ENCODE measurements around the gene C4orf54. TPM values are rescaled to one million over a fixed set of nuclear protein-coding genes. Genes with fewer than 3 reads are reported as not detected.

C4orf54 gene
- total RNA-seq, 1 experiment from 2014 or later = 0.04 TPM

DNA sequence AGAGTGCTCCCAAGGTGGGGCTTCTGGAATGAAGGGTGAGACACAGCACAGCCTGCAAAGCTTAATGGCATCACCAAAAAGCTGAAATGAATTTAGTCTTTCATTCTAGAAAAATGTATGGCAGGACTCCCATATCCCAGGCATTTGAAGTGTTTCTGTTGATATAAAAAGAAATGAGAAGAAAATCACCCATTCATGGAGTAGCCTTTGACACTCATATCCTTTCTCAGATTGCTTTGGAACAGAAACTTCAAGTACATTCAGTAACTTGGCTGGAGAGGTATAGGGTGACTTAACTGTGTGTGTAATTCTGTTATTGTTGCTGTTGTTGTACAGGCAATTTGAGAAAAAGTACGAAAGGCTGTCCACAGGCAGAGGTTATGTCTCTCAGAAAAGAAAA, 35.3 kb downstream of the C4orf54 start:
- no peak for TF ChIP-seq EZH2 (IDR thresholded peaks at IDR 0.05; ENCODE audit: low read length, unreplicated experiment)
- TF ChIP-seq, protein P1, sequence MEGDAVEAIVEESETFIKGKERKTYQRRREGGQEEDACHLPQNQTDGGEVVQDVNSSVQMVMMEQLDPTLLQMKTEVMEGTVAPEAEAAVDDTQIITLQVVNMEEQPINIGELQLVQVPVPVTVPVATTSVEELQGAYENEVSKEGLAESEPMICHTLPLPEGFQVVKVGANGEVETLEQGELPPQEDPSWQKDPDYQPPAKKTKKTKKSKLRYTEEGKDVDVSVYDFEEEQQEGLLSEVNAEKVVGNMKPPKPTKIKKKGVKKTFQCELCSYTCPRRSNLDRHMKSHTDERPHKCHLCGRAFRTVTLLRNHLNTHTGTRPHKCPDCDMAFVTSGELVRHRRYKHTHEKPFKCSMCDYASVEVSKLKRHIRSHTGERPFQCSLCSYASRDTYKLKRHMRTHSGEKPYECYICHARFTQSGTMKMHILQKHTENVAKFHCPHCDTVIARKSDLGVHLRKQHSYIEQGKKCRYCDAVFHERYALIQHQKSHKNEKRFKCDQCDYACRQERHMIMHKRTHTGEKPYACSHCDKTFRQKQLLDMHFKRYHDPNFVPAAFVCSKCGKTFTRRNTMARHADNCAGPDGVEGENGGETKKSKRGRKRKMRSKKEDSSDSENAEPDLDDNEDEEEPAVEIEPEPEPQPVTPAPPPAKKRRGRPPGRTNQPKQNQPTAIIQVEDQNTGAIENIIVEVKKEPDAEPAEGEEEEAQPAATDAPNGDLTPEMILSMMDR (conservative IDR thresholded peaks at IDR 0.05; ENCODE audit: low read depth, low read length) = no peak
- no peak for TF ChIP-seq EZH2phosphoT487 (IDR thresholded peaks at IDR 0.05; ENCODE audit: borderline replicate concordance, low read length)
- Histone ChIP-seq H3F3A (ENCODE audit: low read length, unreplicated experiment) (no peaks in the 10 kb centered on the region), H3K27ac (ENCODE audit: low read length) (no peak overlapping the region), H3K4me3 (ENCODE audit: low read length) (no peak overlapping the region), H3K9ac (ENCODE audit: low read length) (no peak overlapping the region), H3K36me3 (ENCODE audit: low read depth, low read length) (no peaks in the 10 kb centered on the region), H3K27me3 (ENCODE audit: low read length) (no peaks in the 10 kb centered on the region), H3K9me3 (ENCODE audit: low read length) (no peaks in the 10 kb centered on the region), H3K79me2 (ENCODE audit: low read length) (no peaks in the 10 kb centered on the region), H2AFZ (ENCODE audit: low read length) (no peak overlapping the region), H3K9me2 (replicated peaks; ENCODE audit: low read length) (no peaks in the 10 kb centered on the region), H3K4me1 (ENCODE audit: insufficient read depth, low read length) (no peaks in the 10 kb centered on the region), H3K4me2 (ENCODE audit: low read length) (no peak overlapping the region), H4K20me1 (ENCODE audit: low read length) (no peaks in the 10 kb centered on the region)
- no peak for DNase-seq
- no TSS peak for BruUV-seq (replicated peaks)
- ChIA-PET POLR2A (ENCODE audit: unreplicated experiment) (no interaction called here), CTCF (no interaction called here)
- intact Hi-C loops (cut with micrococcal nuclease) = no loop called here
- ATAC-seq = no peak

DNA sequence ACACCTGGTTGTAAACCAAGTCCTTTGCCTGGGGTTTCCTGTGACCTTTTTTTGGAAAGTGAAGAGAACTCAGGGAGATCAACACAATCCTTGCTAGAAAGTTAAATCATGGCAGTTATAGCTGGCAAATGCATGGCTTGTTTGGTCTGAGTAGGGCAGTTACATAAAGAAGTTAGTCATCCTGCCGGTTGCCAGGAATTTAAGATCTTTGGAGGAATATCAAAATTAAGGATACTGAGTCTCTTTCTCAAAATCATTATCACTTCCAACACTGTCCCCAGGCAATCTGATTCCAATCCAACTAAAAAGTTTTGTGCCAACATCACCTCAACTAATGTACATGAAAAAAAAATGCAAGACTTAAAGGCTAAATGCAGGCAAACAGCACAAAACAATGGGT, 40.3 kb downstream of the C4orf54 start:
- Histone ChIP-seq H3K4me3 (ENCODE audit: low read length) (no peak overlapping the region), H4K20me1 (ENCODE audit: low read length) (no peaks in the 10 kb centered on the region), H3K27me3 (ENCODE audit: low read length) (no peaks in the 10 kb centered on the region), H3K4me1 (ENCODE audit: insufficient read depth, low read length) (no peaks in the 10 kb centered on the region), H2AFZ (ENCODE audit: low read length) (no peak overlapping the region), H3K79me2 (ENCODE audit: low read length) (no peaks in the 10 kb centered on the region), H3F3A (ENCODE audit: low read length, unreplicated experiment) (no peaks in the 10 kb centered on the region), H3K4me2 (ENCODE audit: low read length) (no peak overlapping the region), H3K9me2 (replicated peaks; ENCODE audit: low read length) (no peaks in the 10 kb centered on the region), H3K36me3 (ENCODE audit: low read depth, low read length) (no peaks in the 10 kb centered on the region), H3K9me3 (ENCODE audit: low read length) (no peaks in the 10 kb centered on the region), H3K9ac (ENCODE audit: low read length) (no peak overlapping the region), H3K27ac (ENCODE audit: low read length) (no peak overlapping the region)
- intact Hi-C loops (cut with micrococcal nuclease) = no loop called here
- BruUV-seq (replicated peaks) = no TSS peak
- ATAC-seq (no peak), DNase-seq (peak; percentile 42)
- CTCF ChIA-PET = no interaction called here
- TF ChIP-seq, protein P1 (conservative IDR thresholded peaks at IDR 0.05; ENCODE audit: low read depth, low read length) = no peak
- TF ChIP-seq EZH2phosphoT487 (IDR thresholded peaks at IDR 0.05; ENCODE audit: borderline replicate concordance, low read length) (no peak), EZH2 (IDR thresholded peaks at IDR 0.05; ENCODE audit: low read length, unreplicated experiment) (no peak)
- POLR2A ChIA-PET (ENCODE audit: unreplicated experiment) = no interaction called here

DNA sequence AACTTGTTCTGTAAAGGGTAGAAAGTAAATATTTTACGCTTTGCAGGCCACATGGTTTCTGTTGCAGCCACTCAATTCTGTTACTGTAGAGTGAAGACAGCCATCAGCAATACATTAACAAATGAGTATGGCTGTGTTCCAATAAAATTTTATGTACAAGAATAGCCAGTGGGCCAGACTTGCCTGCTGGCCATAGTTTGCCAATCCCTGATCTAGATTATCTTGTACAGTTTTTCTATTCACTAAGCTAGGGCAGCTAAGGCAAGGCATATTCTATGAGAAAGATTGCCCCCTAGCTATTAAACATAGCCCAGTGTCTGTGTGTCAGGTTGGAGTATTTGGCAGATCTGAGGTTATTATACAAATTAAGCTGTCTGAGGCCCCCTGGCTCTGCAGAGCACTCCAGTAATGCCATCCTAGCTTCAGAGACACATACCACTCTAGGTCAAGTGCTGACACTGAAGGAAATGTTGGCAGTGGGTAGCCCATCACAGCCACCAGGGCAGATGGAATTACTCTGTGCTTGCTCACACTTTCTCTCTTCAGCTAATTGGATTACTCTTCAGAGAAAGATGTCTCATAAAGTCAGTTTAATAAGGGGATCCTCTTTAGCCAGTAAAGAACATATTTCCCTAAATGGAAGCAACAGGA, 42.3 kb downstream of the C4orf54 start:
- BruUV-seq (replicated peaks) = no TSS peak
- no peaks in the 10 kb centered on the region for H3K4me1 ChIP-seq (ENCODE audit: insufficient read depth, low read length)
- ChIA-PET CTCF (no interaction called here), POLR2A (ENCODE audit: unreplicated experiment) (no interaction called here)
- no peak overlapping the region for H2AFZ ChIP-seq (ENCODE audit: low read length)
- H3K4me3 ChIP-seq (ENCODE audit: low read length) = no peak overlapping the region
- H3K79me2 ChIP-seq (ENCODE audit: low read length) = no peaks in the 10 kb centered on the region
- H3K9me3 ChIP-seq (ENCODE audit: low read length) = no peaks in the 10 kb centered on the region
- no peak overlapping the region for H3K4me2 ChIP-seq (ENCODE audit: low read length)
- H3K36me3 ChIP-seq (ENCODE audit: low read depth, low read length) = no peaks in the 10 kb centered on the region
- H3K9me2 ChIP-seq (replicated peaks; ENCODE audit: low read length) = no peaks in the 10 kb centered on the region
- H3F3A ChIP-seq (ENCODE audit: low read length, unreplicated experiment) = no peaks in the 10 kb centered on the region
- DNase-seq (no peak), ATAC-seq (no peak)
- no peak overlapping the region for H3K27ac ChIP-seq (ENCODE audit: low read length)
- intact Hi-C loops (cut with micrococcal nuclease) = loop anchor here (1.0 kb wide), 1 partner anchor 54 kb away; no protein-coding TSS in a partner anchor
- H3K27me3 ChIP-seq (ENCODE audit: low read length) = no peaks in the 10 kb centered on the region
- TF ChIP-seq EZH2phosphoT487 (IDR thresholded peaks at IDR 0.05; ENCODE audit: borderline replicate concordance, low read length) (no peak), EZH2 (IDR thresholded peaks at IDR 0.05; ENCODE audit: low read length, unreplicated experiment) (no peak)
- TF ChIP-seq, protein P1 (conservative IDR thresholded peaks at IDR 0.05; ENCODE audit: low read depth, low read length) = no peak; the same call in 1 of the 2 replicates
- H4K20me1 ChIP-seq (ENCODE audit: low read length) = no peaks in the 10 kb centered on the region
- H3K9ac ChIP-seq (ENCODE audit: low read length) = no peak overlapping the region
